ENCODE results near the gene KIF22. TPM values are rescaled to one million over a fixed set of nuclear protein-coding genes. Genes with fewer than 3 reads are reported as not detected.

KIF22 gene
- total RNA-seq, 1 experiment from 2014 or later: 155 TPM

GRCh38 chr16:29818082-29818481 is 27.5 kb downstream of the KIF22 start:
- H3K9me2 ChIP-seq (ENCODE audit: insufficient read depth): no peaks in the 10 kb centered on the region
- peaks cover 0 to 8% of the 10 kb centered on the region in 2 experiments; a peak in 2 of 4 replicates for H3K36me3 ChIP-seq (ENCODE audit: control insufficient read depth in 1 of 2, insufficient read depth in 2 of 2, low read length in 2 of 2)
- H3K27ac ChIP-seq (ENCODE audit: low read depth, low read length): peak overlapping the region; percentile 98
- peak overlapping the region; percentile 87 to 98 for H3K4me3 ChIP-seq (replicated peaks in 1 of 2; ENCODE audit: low read depth in 1 of 2, low read length in 2 of 2)
- peaks cover 42 to 79% of the 10 kb centered on the region in 2 experiments for H3K4me1 ChIP-seq (ENCODE audit: control insufficient read depth in 1 of 2, insufficient read depth in 2 of 2, low read length in 2 of 2)
- H2AFZ ChIP-seq (ENCODE audit: low read depth, low read length, poor library complexity, severe bottlenecking): no peak overlapping the region
- POLR2A ChIA-PET: interaction anchor here (1.0 to 1.6 kb wide), 2 partner anchors 10 to 28 kb away, joined by 3 to 6 read pairs; partner anchors contain the start of gene KIF22
- RAD21 ChIA-PET (ENCODE audit: low non-redundant PET in 1 of 2, low total read pairs in 2 of 2, uncharacterized antibody in 2 of 2, unreplicated experiment in 2 of 2): no interaction called here
- H3K4me2 ChIP-seq (ENCODE audit: low read length): peak overlapping the region; percentile 78
- H3K9me3 ChIP-seq (ENCODE audit: control insufficient read depth in 1 of 2, insufficient read depth in 1 of 2, low read depth in 1 of 2, low read length in 2 of 2): no peaks in the 10 kb centered on the region
- H4K20me1 ChIP-seq (ENCODE audit: insufficient read depth): no peaks in the 10 kb centered on the region; the same call in 1 of the 2 replicates
- H3K79me2 ChIP-seq (ENCODE audit: insufficient read depth, low read length): peaks cover 61% of the 10 kb centered on the region
- no peak for DNase-seq (ENCODE audit: low read depth, low spot score)
- CTCF ChIA-PET: interaction anchor here (0.7 to 1.5 kb wide), 3 partner anchors 10 to 117 kb away, joined by 5 to 11 read pairs (median 5); no protein-coding TSS in a partner anchor
- no peak for TF ChIP-seq ZNF274 (IDR thresholded peaks at IDR 0.05; ENCODE audit: low read depth, low read length)
- TF ChIP-seq EZH2phosphoT487 (IDR thresholded peaks at IDR 0.05; ENCODE audit: borderline replicate concordance): no peak
- TF ChIP-seq EGR1 (IDR thresholded peaks at IDR 0.05; ENCODE audit: low read depth): no peak
- TF ChIP-seq, protein P1, sequence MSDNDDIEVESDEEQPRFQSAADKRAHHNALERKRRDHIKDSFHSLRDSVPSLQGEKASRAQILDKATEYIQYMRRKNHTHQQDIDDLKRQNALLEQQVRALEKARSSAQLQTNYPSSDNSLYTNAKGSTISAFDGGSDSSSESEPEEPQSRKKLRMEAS (IDR thresholded peaks at IDR 0.05): no peak
- TF ChIP-seq SIN3A (IDR thresholded peaks at IDR 0.05; ENCODE audit: low read depth): no peak
- TF ChIP-seq TCF7L2 (IDR thresholded peaks at IDR 0.05; ENCODE audit: borderline replicate concordance, extremely low read depth, insufficient read depth, insufficient read length): no peak
- TF ChIP-seq POLR2AphosphoS5 (IDR thresholded peaks at IDR 0.05; ENCODE audit: low read depth, low read length): no peak
- TF ChIP-seq FOSL1 (IDR thresholded peaks at IDR 0.05; ENCODE audit: low read depth): no peak
- TF ChIP-seq, protein P2, sequence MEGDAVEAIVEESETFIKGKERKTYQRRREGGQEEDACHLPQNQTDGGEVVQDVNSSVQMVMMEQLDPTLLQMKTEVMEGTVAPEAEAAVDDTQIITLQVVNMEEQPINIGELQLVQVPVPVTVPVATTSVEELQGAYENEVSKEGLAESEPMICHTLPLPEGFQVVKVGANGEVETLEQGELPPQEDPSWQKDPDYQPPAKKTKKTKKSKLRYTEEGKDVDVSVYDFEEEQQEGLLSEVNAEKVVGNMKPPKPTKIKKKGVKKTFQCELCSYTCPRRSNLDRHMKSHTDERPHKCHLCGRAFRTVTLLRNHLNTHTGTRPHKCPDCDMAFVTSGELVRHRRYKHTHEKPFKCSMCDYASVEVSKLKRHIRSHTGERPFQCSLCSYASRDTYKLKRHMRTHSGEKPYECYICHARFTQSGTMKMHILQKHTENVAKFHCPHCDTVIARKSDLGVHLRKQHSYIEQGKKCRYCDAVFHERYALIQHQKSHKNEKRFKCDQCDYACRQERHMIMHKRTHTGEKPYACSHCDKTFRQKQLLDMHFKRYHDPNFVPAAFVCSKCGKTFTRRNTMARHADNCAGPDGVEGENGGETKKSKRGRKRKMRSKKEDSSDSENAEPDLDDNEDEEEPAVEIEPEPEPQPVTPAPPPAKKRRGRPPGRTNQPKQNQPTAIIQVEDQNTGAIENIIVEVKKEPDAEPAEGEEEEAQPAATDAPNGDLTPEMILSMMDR (IDR thresholded peaks at IDR 0.05 in 2 of 3, conservative IDR thresholded peaks at IDR 0.05 in 1 of 3; ENCODE audit: borderline replicate concordance in 1 of 3, insufficient read depth in 1 of 3, low read depth in 2 of 3, low read length in 2 of 3): no peak
- no peak for TF ChIP-seq RAD21 (IDR thresholded peaks at IDR 0.05; ENCODE audit: low read depth)
- TF ChIP-seq JUND (IDR thresholded peaks at IDR 0.05): no peak
- TF ChIP-seq CBX3 (IDR thresholded peaks at IDR 0.05; ENCODE audit: low read depth): no peak
- no peak for TF ChIP-seq SP1 (IDR thresholded peaks at IDR 0.05; ENCODE audit: low read depth)
- no peak for TF ChIP-seq ZFX (IDR thresholded peaks at IDR 0.05)
- TF ChIP-seq REST (IDR thresholded peaks at IDR 0.05; ENCODE audit: low read depth): no peak
- no peak for TF ChIP-seq YY1 (IDR thresholded peaks at IDR 0.05; ENCODE audit: extremely low read depth, insufficient replicate concordance, low read depth, low read length)
- TF ChIP-seq POLR2A (IDR thresholded peaks at IDR 0.05; ENCODE audit: borderline replicate concordance, extremely low read depth, insufficient read depth, insufficient read length): no peak
- BruUV-seq (replicated peaks): no TSS peak
- intact Hi-C loops (cut with micrococcal nuclease): loop anchor here (5.0 kb wide), 1 partner anchor 44 kb away; the partner anchor contains the start of gene CDIPT
- H3K27me3 ChIP-seq (ENCODE audit: insufficient read depth, low read length): no peaks in the 10 kb centered on the region
- no peak for ATAC-seq
- peak overlapping the region; percentile 97 for H3K9ac ChIP-seq (ENCODE audit: low read length)
